CD14-positive monocyte (primary cell): ENCODE results near the gene PCGF3. TPM values are rescaled to one million over a fixed set of nuclear protein-coding genes. Genes with fewer than 3 reads are reported as not detected.

Experiments
- DNase-seq, 3 donors: peaks; one replicate each; pipeline ENCODE4 v3.0.0-alpha.2; 2011 to 2022
- H2AFZ ChIP-seq: 2 replicates; pipeline ENCODE4 v1.6.0; 2012; ENCODE audit warnings: mild to moderate bottlenecking, low read depth, low read length, inconsistent platforms; ENCODE audit not compliant: insufficient read depth, poor library complexity, severe bottlenecking
- H3K27ac ChIP-seq, 2 donors: 1 replicate in 1 of 2; 2 replicates in 1 of 2; pipeline ENCODE4 v1.5.1; 2012 to 2013; ENCODE audit warnings: low read length in 2 of 2, control low read depth in 1 of 2, inconsistent platforms in 1 of 2, low read depth in 1 of 2, mild to moderate bottlenecking in 1 of 2
- H3K27me3 ChIP-seq, 2 donors: one replicate each; pipeline versions ENCODE4 v1.6.0 to v1.6.1; 2011 to 2013; ENCODE audit warnings: low read length in 2 of 2; ENCODE audit not compliant: control insufficient read depth in 2 of 2, insufficient read depth in 2 of 2
- H3K36me3 ChIP-seq, 2 donors: replicated peaks in 1 of 2; 1 replicate in 1 of 2; 2 replicates in 1 of 2; pipeline versions ENCODE4 v1.5.1 to v1.6.1; 2012 to 2013; ENCODE audit warnings: low read length in 2 of 2, control low read depth in 1 of 2, inconsistent platforms in 1 of 2, mild to moderate bottlenecking in 1 of 2; ENCODE audit not compliant: insufficient read depth in 2 of 2, control insufficient read depth in 1 of 2
- H3K4me1 ChIP-seq, 2 donors: 1 replicate in 1 of 2; 2 replicates in 1 of 2; pipeline versions ENCODE4 v1.5.1 to v1.6.1; 2012 to 2013; ENCODE audit warnings: low read length in 2 of 2, control low read depth in 1 of 2, inconsistent platforms in 1 of 2, mild to moderate bottlenecking in 1 of 2, moderate library complexity in 1 of 2; ENCODE audit not compliant: insufficient read depth in 2 of 2, control insufficient read depth in 1 of 2
- H3K4me2 ChIP-seq: replicated peaks from 2 replicates; pipeline ENCODE3; 2012; ENCODE audit warnings: low read length, moderate library complexity, mild to moderate bottlenecking; ENCODE audit not compliant: poor library complexity, severe bottlenecking; ENCODE audit errors: extremely low read depth
- H3K4me3 ChIP-seq, 3 experiments: fragments of 200-600 bp in 1 of 3; sonication (generic) in 1 of 3; replicated peaks in 1 of 3; 1 replicate in 2 of 3; 2 replicates in 1 of 3; pipeline ENCODE4 v1.5.1; 2011 to 2013; ENCODE audit warnings: low read length in 3 of 3, mild to moderate bottlenecking in 3 of 3, control low read depth in 2 of 3, low read depth in 2 of 3, inconsistent platforms in 1 of 3, moderate library complexity in 1 of 3
- H3K79me2 ChIP-seq: 2 replicates; pipeline ENCODE4 v1.6.0; 2012; ENCODE audit warnings: mild to moderate bottlenecking, control low read depth, inconsistent platforms, low read length, moderate library complexity; ENCODE audit not compliant: insufficient read depth
- H3K9ac ChIP-seq: 2 replicates; pipeline ENCODE4 v1.6.0; 2017; ENCODE audit warnings: low read length, mild to moderate bottlenecking; ENCODE audit not compliant: insufficient read depth, poor library complexity, severe bottlenecking
- H3K9me3 ChIP-seq, 2 donors: replicated peaks in 1 of 2; 1 replicate in 1 of 2; 2 replicates in 1 of 2; pipeline versions ENCODE4 v1.5.1 to v1.6.1; 2012 to 2013; ENCODE audit warnings: low read length in 2 of 2, control low read depth in 1 of 2; ENCODE audit not compliant: control insufficient read depth in 1 of 2, insufficient read depth in 1 of 2
- H4K20me1 ChIP-seq: 2 replicates; pipeline ENCODE4 v1.6.0; 2012; ENCODE audit warnings: mild to moderate bottlenecking, low read length, control low read depth, moderate library complexity; ENCODE audit not compliant: insufficient read depth
- H3K27ac Mint-ChIP-seq, 7 donors: one replicate each; pipeline ENCODE4 v1.8.0; 2020; ENCODE audit warnings: mild to moderate bottlenecking in 7 of 7, mixed read lengths in 7 of 7, moderate library complexity in 6 of 7, inconsistent platforms in 2 of 7
- H3K27me3 Mint-ChIP-seq, 3 donors: one replicate each; pipeline ENCODE4 v1.8.0; 2021 to 2022; ENCODE audit warnings: low read depth in 3 of 3, mild to moderate bottlenecking in 3 of 3, mixed read lengths in 3 of 3, moderate library complexity in 3 of 3, inconsistent platforms in 1 of 3
- H3K36me3 Mint-ChIP-seq, 2 donors: one replicate each; pipeline ENCODE4 v1.8.0; 2020; ENCODE audit warnings: mixed read lengths in 2 of 2, inconsistent platforms in 1 of 2, mild to moderate bottlenecking in 1 of 2
- H3K4me1 Mint-ChIP-seq: one replicate; pipeline ENCODE4 v1.8.0; 2020; ENCODE audit warnings: mild to moderate bottlenecking, mixed read lengths
- H3K4me3 Mint-ChIP-seq, 2 donors: one replicate each; pipeline ENCODE4 v1.8.0; 2020; ENCODE audit warnings: mild to moderate bottlenecking in 2 of 2, mixed read lengths in 2 of 2, moderate library complexity in 1 of 2
- H3K9me3 Mint-ChIP-seq, 7 donors: one replicate each; pipeline ENCODE4 v1.8.0; 2020 to 2022; ENCODE audit warnings: mixed read lengths in 7 of 7, mild to moderate bottlenecking in 6 of 7, moderate library complexity in 6 of 7, inconsistent platforms in 2 of 7
- CTCF ChIP-seq: fragments of 200-600 bp; IDR thresholded peaks from one replicate; pipeline ENCODE4 v1.8.0; 2022; ENCODE audit warnings: antibody characterized with exemption, mild to moderate bottlenecking
- WGBS: methylation state at CpG from one replicate; pipeline ENCODE4 v1.1.5; 2013; ENCODE audit warnings: missing lambda C conversion rate; ENCODE audit not compliant: insufficient coverage; 5-methylcytosine and 5-hydroxymethylcytosine counted together
- intact Hi-C, 2 donors: fragments of 100-400 bp; cut with micrococcal nuclease; formaldehyde crosslinking; loops; one replicate each; pipeline versions ENCODE4 v1.15.0 to v1.15.1; 2023
- polyA plus RNA-seq, 3 donors: library from polyadenylated mRNA; depleted of rRNA in 1 of 3; unstranded in 2 of 3; stranded (reverse) in 1 of 3; fragments of 300-500 nt in 2 of 3; fragments of >200 nt in 1 of 3; fragmentation: Illumina TruSeq in 2 of 3; gene quantifications; 1 replicate in 2 of 3; 2 replicates in 1 of 3; pipeline ENCODE4 v1.2.3, GENCODE V29; 2012 to 2021

Gene PCGF3
- polyA plus RNA-seq, 3 donors = 7.0 to 163 (median 8.3) TPM

- peaks cover 4 to 18% of the 10 kb centered on the region in 2 donors for H3K36me3 ChIP-seq
- Mint-ChIP-seq H3K27ac (peak overlapping the region in 2 of 7 donors; percentile 33 to 48), H3K27me3 (peaks cover 5 to 19% (median 8%) of the 10 kb centered on the region in 3 donors), H3K4me3 (no peak overlapping the region), H3K9me3 (peaks cover 0 to 2% (median 0%) of the 10 kb centered on the region in 7 donors), H3K4me1 (peaks cover 42% of the 10 kb centered on the region), H3K36me3 (peaks cover 12 to 23% of the 10 kb centered on the region in 2 donors)
- 60% methylated on average over 20 of the region's 25 CpGs for WGBS
- TF ChIP-seq CTCF = no peak
- peak overlapping the region in 1 of 2 donors; percentile 5 for H3K27ac ChIP-seq
- no peaks in the 10 kb centered on the region for H3K27me3 ChIP-seq
- H3K4me2 ChIP-seq = no peak overlapping the region
- peaks cover 19% of the 10 kb centered on the region for H3K79me2 ChIP-seq
- DNase-seq = no peak
- intact Hi-C loops = loop anchor here in 1 of 2 donors (5.0 to 10.0 kb wide), 2 partner anchors 99 to 349 kb away; partner anchors contain the start of gene ZNF141
- H3K9ac ChIP-seq = no peak overlapping the region
- H4K20me1 ChIP-seq = peaks cover 45% of the 10 kb centered on the region
- H2AFZ ChIP-seq = no peak overlapping the region
- H3K9me3 ChIP-seq = no peaks in the 10 kb centered on the region
- no peak overlapping the region for H3K4me3 ChIP-seq
- H3K4me1 ChIP-seq = peaks cover 43 to 50% of the 10 kb centered on the region in 2 donors
Observed at GRCh38 chr4:683247-683897, 22.3 kb upstream of the PCGF3 start.

GRCh38 chr4:683982-684622 lies 21.5 kb upstream of the PCGF3 start:
- intact Hi-C loops = loop anchor here in 1 of 2 donors (5.0 to 10.0 kb wide), 2 partner anchors 98 to 349 kb away; partner anchors contain the start of gene ZNF141
- Histone ChIP-seq H3K4me1 (peaks cover 47 to 56% of the 10 kb centered on the region in 2 donors), H3K36me3 (peaks cover 4 to 18% of the 10 kb centered on the region in 2 donors), H3K4me2 (no peak overlapping the region), H2AFZ (no peak overlapping the region), H3K79me2 (peaks cover 26% of the 10 kb centered on the region), H4K20me1 (peaks cover 45% of the 10 kb centered on the region), H3K9ac (no peak overlapping the region), H3K4me3 (no peak overlapping the region), H3K9me3 (no peaks in the 10 kb centered on the region), H3K27me3 (no peaks in the 10 kb centered on the region), H3K27ac (peak overlapping the region in 1 of 2 donors; percentile 5)
- Mint-ChIP-seq H3K27ac (peak overlapping the region in 3 of 7 donors; percentile 25 to 48 (median 33)), H3K4me3 (no peak overlapping the region), H3K9me3 (peaks cover 0 to 2% (median 0%) of the 10 kb centered on the region in 7 donors), H3K4me1 (peaks cover 45% of the 10 kb centered on the region), H3K36me3 (peaks cover 12 to 23% of the 10 kb centered on the region in 2 donors), H3K27me3 (peaks cover 1 to 13% (median 8%) of the 10 kb centered on the region in 3 donors)
- DNase-seq = peak; percentile 50 to 62 (median 54)
- 48% methylated on average over 19 of the region's 19 CpGs for WGBS
- TF ChIP-seq CTCF = peak; percentile 97
